PFSK-1 (cell line): ENCODE measurements around the gene DST.

Source experiments
- FOXP2 ChIP-seq: optimal IDR thresholded peaks from 2 replicates; pipeline ENCODE3; 2011; ENCODE audit warnings: borderline replicate concordance, control low read depth, inconsistent platforms; ENCODE audit not compliant: insufficient read depth; ENCODE audit errors: extremely low read length, extremely low read depth
- POLR2AphosphoS5 ChIP-seq: IDR thresholded peaks from 2 replicates; pipeline ENCODE4 v1.6.1; 2012; ENCODE audit warnings: low read depth, mild to moderate bottlenecking, control low read depth, low read length, moderate library complexity
- SIN3A ChIP-seq: IDR thresholded peaks from 2 replicates; pipeline ENCODE4 v1.6.1; 2012; ENCODE audit warnings: mild to moderate bottlenecking, low read length, moderate library complexity, borderline replicate concordance; ENCODE audit not compliant: insufficient read depth
- TAF1 ChIP-seq: IDR thresholded peaks from 2 replicates; pipeline ENCODE4 v1.6.1; 2012; ENCODE audit warnings: low read length, control low read depth, borderline replicate concordance; ENCODE audit not compliant: insufficient read depth
- TF ChIP-seq, protein P1 (sequence below), 2 experiments: IDR thresholded peaks; 2 replicates each; pipeline versions ENCODE4 v1.6.1 to v1.8.0; 2011 to 2012; ENCODE audit warnings: low read depth in 2 of 2, low read length in 2 of 2, control low read depth in 1 of 2, inconsistent platforms in 1 of 2, mild to moderate bottlenecking in 1 of 2, moderate library complexity in 1 of 2; ENCODE audit not compliant: insufficient read depth in 1 of 2

DNA sequence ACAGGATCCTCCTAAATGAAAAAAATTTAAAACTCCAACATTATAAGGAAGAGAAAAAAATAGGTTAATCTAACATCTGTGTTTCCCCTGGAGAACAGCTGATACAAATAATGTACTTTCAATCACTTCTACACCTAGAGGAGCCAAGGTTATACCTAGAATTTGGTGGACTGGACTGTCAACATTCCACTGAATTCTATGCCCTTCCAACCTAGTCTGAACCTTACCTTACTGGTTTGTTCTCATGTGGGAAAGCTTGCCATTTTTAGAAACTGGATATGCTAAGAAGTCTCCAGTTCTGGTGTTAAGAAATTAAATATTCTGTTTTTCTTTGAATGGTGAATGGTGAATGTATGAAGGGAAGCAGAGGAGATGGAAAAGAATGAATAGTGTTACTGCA, 162.4 kb downstream of the DST start:
- TF ChIP-seq TAF1 (no peak), POLR2AphosphoS5 (no peak), SIN3A (no peak), FOXP2 (no peak)
- TF ChIP-seq, protein P1, sequence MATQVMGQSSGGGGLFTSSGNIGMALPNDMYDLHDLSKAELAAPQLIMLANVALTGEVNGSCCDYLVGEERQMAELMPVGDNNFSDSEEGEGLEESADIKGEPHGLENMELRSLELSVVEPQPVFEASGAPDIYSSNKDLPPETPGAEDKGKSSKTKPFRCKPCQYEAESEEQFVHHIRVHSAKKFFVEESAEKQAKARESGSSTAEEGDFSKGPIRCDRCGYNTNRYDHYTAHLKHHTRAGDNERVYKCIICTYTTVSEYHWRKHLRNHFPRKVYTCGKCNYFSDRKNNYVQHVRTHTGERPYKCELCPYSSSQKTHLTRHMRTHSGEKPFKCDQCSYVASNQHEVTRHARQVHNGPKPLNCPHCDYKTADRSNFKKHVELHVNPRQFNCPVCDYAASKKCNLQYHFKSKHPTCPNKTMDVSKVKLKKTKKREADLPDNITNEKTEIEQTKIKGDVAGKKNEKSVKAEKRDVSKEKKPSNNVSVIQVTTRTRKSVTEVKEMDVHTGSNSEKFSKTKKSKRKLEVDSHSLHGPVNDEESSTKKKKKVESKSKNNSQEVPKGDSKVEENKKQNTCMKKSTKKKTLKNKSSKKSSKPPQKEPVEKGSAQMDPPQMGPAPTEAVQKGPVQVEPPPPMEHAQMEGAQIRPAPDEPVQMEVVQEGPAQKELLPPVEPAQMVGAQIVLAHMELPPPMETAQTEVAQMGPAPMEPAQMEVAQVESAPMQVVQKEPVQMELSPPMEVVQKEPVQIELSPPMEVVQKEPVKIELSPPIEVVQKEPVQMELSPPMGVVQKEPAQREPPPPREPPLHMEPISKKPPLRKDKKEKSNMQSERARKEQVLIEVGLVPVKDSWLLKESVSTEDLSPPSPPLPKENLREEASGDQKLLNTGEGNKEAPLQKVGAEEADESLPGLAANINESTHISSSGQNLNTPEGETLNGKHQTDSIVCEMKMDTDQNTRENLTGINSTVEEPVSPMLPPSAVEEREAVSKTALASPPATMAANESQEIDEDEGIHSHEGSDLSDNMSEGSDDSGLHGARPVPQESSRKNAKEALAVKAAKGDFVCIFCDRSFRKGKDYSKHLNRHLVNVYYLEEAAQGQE (IDR thresholded peaks at IDR 0.05; ENCODE audit: insufficient read depth in 1 of 2, low read depth in 2 of 2, low read length in 2 of 2) = no peak
